GM12878 (cell line): ENCODE data around the gene ASB15. TPM values are rescaled to one million over a fixed set of nuclear protein-coding genes. Genes with fewer than 3 reads are reported as not detected.

Experiments used
- ATAC-seq: fragments of 200-7000 bp; cut with Tn5 transposase; 3 replicates; pipeline ENCODE4 v1.9.1; 2020; ENCODE audit warnings: mild to moderate bottlenecking, moderate library complexity
- BruUV-seq: library from RNA; stranded (reverse); fragments of 400-500 nt; replicated peaks from 2 replicates; lab custom pipeline; 2021; lab: Mats Ljungman, UMichigan
- CTCF ChIA-PET: fragments of 300-600 bp; sonication (Branson Sonifier 250); formaldehyde crosslinking; extraction: SDS; loops from one replicate; lab custom pipeline; 2021; ENCODE audit warnings: inconsistent platforms; lab: Yijun Ruan, JAX
- POLR2A ChIA-PET: fragments of 350-600 bp; formaldehyde crosslinking; extraction: SDS; loops from one replicate; lab custom pipeline; 2021; ENCODE audit warnings: inconsistent platforms; lab: Charles Lee
- RAD21 ChIA-PET: fragments of 300-600 bp; sonication (Branson Sonifier 250); formaldehyde crosslinking; loops from one replicate; lab custom pipeline; 2023; ENCODE audit warnings: antibody characterized with exemption; ENCODE audit not compliant: unreplicated experiment; lab: Charles Lee
- SMC1A ChIA-PET: fragments of 300-600 bp; sonication (Branson Sonifier 250); formaldehyde crosslinking; loops from one replicate; lab custom pipeline; 2023; ENCODE audit not compliant: unreplicated experiment, uncharacterized antibody; lab: Charles Lee
- DNase-seq: peaks from one replicate; pipeline ENCODE4 v3.0.0-alpha.2; 2011; ENCODE audit warnings: low read depth, low spot score
- FAIRE-seq: peaks from 3 replicates; lab custom pipeline; 2011; peaks lifted over from hg19 to GRCh38; lab: Jason Lieb, UNC
- H2AFZ ChIP-seq: 2 replicates; pipeline ENCODE4 v1.6.0; 2011; ENCODE audit warnings: low read depth, low read length, control low read depth; ENCODE audit not compliant: control insufficient read depth
- H3K27ac ChIP-seq: 2 replicates; pipeline ENCODE4 v1.5.1; 2011; ENCODE audit warnings: control low read depth; ENCODE audit not compliant: control insufficient read depth, insufficient read depth
- H3K27me3 ChIP-seq, 2 experiments: replicated peaks in 1 of 2; 2 replicates each; pipeline versions ENCODE4 v1.6.0 to v1.6.1; 2011; ENCODE audit warnings: low read length in 1 of 2; ENCODE audit not compliant: control insufficient read depth in 2 of 2, insufficient read depth in 2 of 2
- H3K36me3 ChIP-seq, 2 experiments: 2 replicates each; pipeline ENCODE4 v1.5.1; 2011; ENCODE audit warnings: low read length in 1 of 2; ENCODE audit not compliant: control insufficient read depth in 2 of 2, insufficient read depth in 2 of 2
- H3K4me1 ChIP-seq: 2 replicates; pipeline ENCODE4 v1.6.1; 2011; ENCODE audit warnings: mild to moderate bottlenecking, low read length, moderate library complexity, mixed read lengths; ENCODE audit not compliant: control insufficient read depth, insufficient read depth
- H3K4me2 ChIP-seq: 2 replicates; pipeline ENCODE4 v1.6.0; 2011; ENCODE audit warnings: control low read depth; ENCODE audit not compliant: control insufficient read depth, insufficient read depth
- H3K4me3 ChIP-seq: fragments of 200-600 bp; sonication (generic); 2 replicates; pipeline ENCODE4 v1.5.1; 2016
- H3K79me2 ChIP-seq: 2 replicates; pipeline ENCODE4 v1.6.0; 2011; ENCODE audit warnings: low read length; ENCODE audit not compliant: control insufficient read depth, insufficient read depth
- H3K9ac ChIP-seq: 2 replicates; pipeline ENCODE4 v1.8.0; 2011; ENCODE audit warnings: low read length, control low read depth, mixed read lengths; ENCODE audit not compliant: control insufficient read depth, insufficient read depth
- H3K9me3 ChIP-seq: replicated peaks from 3 replicates; pipeline ENCODE4 v1.5.1; 2011; ENCODE audit warnings: mild to moderate bottlenecking, low read length; ENCODE audit not compliant: control insufficient read depth, insufficient read depth
- H4K20me1 ChIP-seq: 2 replicates; pipeline ENCODE4 v1.6.0; 2011; ENCODE audit not compliant: control insufficient read depth, insufficient read depth
- ATF7 ChIP-seq: fragments of 450-650 bp; IDR thresholded peaks from 2 replicates; pipeline ENCODE4 v1.6.1; 2016; ENCODE audit warnings: low read depth, mild to moderate bottlenecking
- BACH1 ChIP-seq: fragments of 450-650 bp; IDR thresholded peaks from 2 replicates; pipeline ENCODE4 v1.6.1; 2017; ENCODE audit warnings: mild to moderate bottlenecking, borderline replicate concordance
- CREM ChIP-seq: IDR thresholded peaks from 2 replicates; pipeline ENCODE4 v1.6.1; 2014; ENCODE audit warnings: antibody characterized with exemption, low read depth
- ESRRA ChIP-seq: IDR thresholded peaks from 2 replicates; pipeline ENCODE4 v1.6.1; 2012; ENCODE audit warnings: mild to moderate bottlenecking, low read length, improper control_type of control experiment
- GATAD2B ChIP-seq: fragments of 450-650 bp; conservative IDR thresholded peaks from 2 replicates; pipeline ENCODE4 v1.6.1; 2017; ENCODE audit warnings: low read depth, mild to moderate bottlenecking, moderate library complexity
- HDAC6 ChIP-seq: fragments of 200-600 bp; sonication (generic); IDR thresholded peaks from one replicate; pipeline ENCODE4 v1.8.0; 2017; ENCODE audit warnings: antibody characterized with exemption; ENCODE audit not compliant: unreplicated experiment
- HDGF ChIP-seq: fragments of 450-650 bp; IDR thresholded peaks from 2 replicates; pipeline ENCODE4 v1.6.1; 2016; ENCODE audit warnings: antibody characterized with exemption
- KDM1A ChIP-seq: fragments of 200-600 bp; sonication (generic); IDR thresholded peaks from 2 replicates; pipeline ENCODE4 v1.6.1; 2016; ENCODE audit warnings: borderline replicate concordance
- MYC ChIP-seq: IDR thresholded peaks from 2 replicates; pipeline ENCODE4 v1.6.1; 2011; ENCODE audit warnings: mild to moderate bottlenecking, low read length, moderate library complexity, inconsistent platforms; ENCODE audit not compliant: insufficient read depth, insufficient replicate concordance, insufficient read length, severe bottlenecking
- NFYB ChIP-seq: IDR thresholded peaks from 2 replicates; pipeline ENCODE4 v1.6.1; 2011; ENCODE audit warnings: low read depth, mild to moderate bottlenecking, low read length, improper control_type of control experiment, moderate library complexity; ENCODE audit not compliant: insufficient read depth
- SKIL ChIP-seq: fragments of 450-650 bp; IDR thresholded peaks from 2 replicates; pipeline ENCODE4 v1.6.1; 2017; ENCODE audit warnings: mild to moderate bottlenecking, low read depth, inconsistent platforms; ENCODE audit not compliant: poor library complexity, severe bottlenecking
- SMC3 ChIP-seq: IDR thresholded peaks from 2 replicates; pipeline ENCODE4 v1.6.1; 2011; ENCODE audit warnings: low read length, improper control_type of control experiment, borderline replicate concordance
- SP1 ChIP-seq: IDR thresholded peaks from one replicate; pipeline ENCODE4 v1.6.1; 2011; ENCODE audit warnings: low read depth, low read length
- YBX1 ChIP-seq: fragments of 450-650 bp; IDR thresholded peaks from 2 replicates; pipeline ENCODE4 v1.6.1; 2016; ENCODE audit warnings: antibody characterized with exemption
- WGBS: methylation state at CpG from one replicate; pipeline ENCODE4 v1.1.6; 2016; ENCODE audit warnings: low lambda C conversion rate; ENCODE audit not compliant: insufficient replicate concordance, insufficient coverage; ENCODE audit errors: missing lambda C conversion rate; 5-methylcytosine and 5-hydroxymethylcytosine counted together
- in situ Hi-C: fragments of 300-500 bp; cut with MboI; formaldehyde crosslinking; loops from 9 replicates; pipeline ENCODE4 v1.14.3; 2018; ENCODE audit warnings: mixed read lengths
- intact Hi-C: fragments of 100-400 bp; cut with micrococcal nuclease; formaldehyde crosslinking; loops from one replicate; pipeline ENCODE4 v1.14.2; 2022; ENCODE audit not compliant: unreplicated experiment
- polyA plus RNA-seq, 11 experiments: library from polyadenylated mRNA; depleted of rRNA in 4 of 11; unstranded in 6 of 11; stranded (reverse) in 5 of 11; fragments of >200 nt; fragmentation: Nextera tagmentation in 4 of 11; fragmentation: Illumina TruSeq in 1 of 11; extraction: Ambion mirVana in 4 of 11; extraction: Trizol in 1 of 11; gene quantifications; 1 replicate in 1 of 11; 2 replicates in 10 of 11; pipeline versions ENCODE4 v1.2.1 to v1.2.3, GENCODE V29; 2011 to 2016; ENCODE audit warnings: inconsistent platforms in 2 of 11, missing spikeins in 2 of 11, low read depth in 1 of 11
- total RNA-seq, 4 experiments: library from RNA; depleted of rRNA in 3 of 4; stranded (reverse); fragments of >200 nt in 3 of 4; fragmentation: Illumina TruSeq in 1 of 4; extraction: Trizol in 1 of 4; gene quantifications; 2 replicates each; pipeline versions ENCODE4 v1.2.1 to v1.2.3, GENCODE V29; 2013 to 2021
- TF ChIP-seq, protein P1 (sequence below): fragments of 450-650 bp; IDR thresholded peaks from 2 replicates; pipeline ENCODE4 v1.6.1; 2017; ENCODE audit warnings: borderline replicate concordance
- TF ChIP-seq, protein P2 (sequence below): fragments of 450-650 bp; IDR thresholded peaks from 2 replicates; pipeline ENCODE4 v1.6.1; 2017; ENCODE audit warnings: mild to moderate bottlenecking, moderate library complexity
- TF ChIP-seq, protein P3 (sequence below): IDR thresholded peaks from 2 replicates; pipeline ENCODE4 v1.6.1; 2011; ENCODE audit warnings: borderline replicate concordance, low read depth, mild to moderate bottlenecking, moderate library complexity, mixed read lengths, low read length; ENCODE audit not compliant: insufficient read depth; ENCODE audit errors: extremely low read length

Gene ASB15
- total and polyA plus RNA-seq, 10 of the 15 experiments (the other 5 are each of a cell fraction or from before 2014, with no cell fraction given) = not detected

DNA sequence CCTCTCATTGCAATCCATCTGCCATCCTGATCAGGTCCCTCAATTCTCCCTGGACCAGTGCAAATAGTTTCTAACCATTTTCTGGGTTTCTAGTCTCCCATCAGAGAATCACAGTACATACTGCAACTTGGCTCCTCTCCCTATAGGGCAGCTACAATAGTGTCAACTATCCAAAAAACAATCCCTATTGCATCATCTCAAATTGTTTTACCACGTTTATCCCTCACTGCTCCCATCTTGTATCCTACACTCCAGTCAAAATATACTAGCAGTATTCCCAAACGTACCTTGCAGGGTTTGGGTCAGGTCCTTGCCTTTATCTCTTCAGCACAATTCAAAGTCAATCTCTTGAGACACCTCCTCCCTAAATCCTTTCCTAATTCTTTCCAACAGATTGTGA lies 23.6 kb downstream of the ASB15 start:
- H2AFZ ChIP-seq = no peak overlapping the region
- WGBS = 16% methylated on average over 2 of the region's 2 CpGs
- no peaks in the 10 kb centered on the region for H3K4me1 ChIP-seq
- H3K36me3 ChIP-seq = no peaks in the 10 kb centered on the region
- in situ Hi-C loops (no loop called here), intact Hi-C loops (loop anchor here (2.0 kb wide), 1 partner anchor 248 kb away; no protein-coding TSS in a partner anchor)
- BruUV-seq = no TSS peak
- H3K9ac ChIP-seq = no peak overlapping the region
- H3K27ac ChIP-seq = no peak overlapping the region
- ChIA-PET RAD21 (interaction anchor here (1.1 to 2.1 kb wide), 2 partner anchors 125 to 131 kb away, joined by 3 to 11 read pairs; no protein-coding TSS in a partner anchor), CTCF (interaction anchor here (1.0 to 4.3 kb wide), 23 partner anchors 9 to 246 kb away, joined by 3 to 37 read pairs (median 4); partner anchors contain the start of gene NDUFA5), SMC1A (interaction anchor here (1.1 to 1.2 kb wide), 2 partner anchors 21 to 243 kb away, joined by 3 read pairs; no protein-coding TSS in a partner anchor), POLR2A (no interaction called here)
- DNase-seq (no peak), ATAC-seq (no peak), FAIRE-seq (no peak)
- no peaks in the 10 kb centered on the region for H4K20me1 ChIP-seq
- no peak overlapping the region for H3K4me2 ChIP-seq
- no peak overlapping the region for H3K4me3 ChIP-seq
- no peaks in the 10 kb centered on the region for H3K9me3 ChIP-seq
- no peaks in the 10 kb centered on the region for H3K79me2 ChIP-seq
- H3K27me3 ChIP-seq = no peaks in the 10 kb centered on the region
- TF ChIP-seq, protein P1, sequence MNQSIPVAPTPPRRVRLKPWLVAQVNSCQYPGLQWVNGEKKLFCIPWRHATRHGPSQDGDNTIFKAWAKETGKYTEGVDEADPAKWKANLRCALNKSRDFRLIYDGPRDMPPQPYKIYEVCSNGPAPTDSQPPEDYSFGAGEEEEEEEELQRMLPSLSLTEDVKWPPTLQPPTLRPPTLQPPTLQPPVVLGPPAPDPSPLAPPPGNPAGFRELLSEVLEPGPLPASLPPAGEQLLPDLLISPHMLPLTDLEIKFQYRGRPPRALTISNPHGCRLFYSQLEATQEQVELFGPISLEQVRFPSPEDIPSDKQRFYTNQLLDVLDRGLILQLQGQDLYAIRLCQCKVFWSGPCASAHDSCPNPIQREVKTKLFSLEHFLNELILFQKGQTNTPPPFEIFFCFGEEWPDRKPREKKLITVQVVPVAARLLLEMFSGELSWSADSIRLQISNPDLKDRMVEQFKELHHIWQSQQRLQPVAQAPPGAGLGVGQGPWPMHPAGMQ = no peak
- TF ChIP-seq, protein P2, sequence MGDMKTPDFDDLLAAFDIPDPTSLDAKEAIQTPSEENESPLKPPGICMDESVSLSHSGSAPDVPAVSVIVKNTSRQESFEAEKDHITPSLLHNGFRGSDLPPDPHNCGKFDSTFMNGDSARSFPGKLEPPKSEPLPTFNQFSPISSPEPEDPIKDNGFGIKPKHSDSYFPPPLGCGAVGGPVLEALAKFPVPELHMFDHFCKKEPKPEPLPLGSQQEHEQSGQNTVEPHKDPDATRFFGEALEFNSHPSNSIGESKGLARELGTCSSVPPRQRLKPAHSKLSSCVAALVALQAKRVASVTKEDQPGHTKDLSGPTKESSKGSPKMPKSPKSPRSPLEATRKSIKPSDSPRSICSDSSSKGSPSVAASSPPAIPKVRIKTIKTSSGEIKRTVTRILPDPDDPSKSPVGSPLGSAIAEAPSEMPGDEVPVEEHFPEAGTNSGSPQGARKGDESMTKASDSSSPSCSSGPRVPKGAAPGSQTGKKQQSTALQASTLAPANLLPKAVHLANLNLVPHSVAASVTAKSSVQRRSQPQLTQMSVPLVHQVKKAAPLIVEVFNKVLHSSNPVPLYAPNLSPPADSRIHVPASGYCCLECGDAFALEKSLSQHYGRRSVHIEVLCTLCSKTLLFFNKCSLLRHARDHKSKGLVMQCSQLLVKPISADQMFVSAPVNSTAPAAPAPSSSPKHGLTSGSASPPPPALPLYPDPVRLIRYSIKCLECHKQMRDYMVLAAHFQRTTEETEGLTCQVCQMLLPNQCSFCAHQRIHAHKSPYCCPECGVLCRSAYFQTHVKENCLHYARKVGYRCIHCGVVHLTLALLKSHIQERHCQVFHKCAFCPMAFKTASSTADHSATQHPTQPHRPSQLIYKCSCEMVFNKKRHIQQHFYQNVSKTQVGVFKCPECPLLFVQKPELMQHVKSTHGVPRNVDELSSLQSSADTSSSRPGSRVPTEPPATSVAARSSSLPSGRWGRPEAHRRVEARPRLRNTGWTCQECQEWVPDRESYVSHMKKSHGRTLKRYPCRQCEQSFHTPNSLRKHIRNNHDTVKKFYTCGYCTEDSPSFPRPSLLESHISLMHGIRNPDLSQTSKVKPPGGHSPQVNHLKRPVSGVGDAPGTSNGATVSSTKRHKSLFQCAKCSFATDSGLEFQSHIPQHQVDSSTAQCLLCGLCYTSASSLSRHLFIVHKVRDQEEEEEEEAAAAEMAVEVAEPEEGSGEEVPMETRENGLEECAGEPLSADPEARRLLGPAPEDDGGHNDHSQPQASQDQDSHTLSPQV = no peak
- TF ChIP-seq YBX1 (no peak), MYC (no peak), SKIL (no peak), HDGF (no peak), SMC3 (no peak), KDM1A (no peak), CREM (no peak), GATAD2B (no peak), NFYB (no peak), ATF7 (no peak), HDAC6 (no peak), BACH1 (no peak), ESRRA (no peak), SP1 (no peak)
- TF ChIP-seq, protein P3, sequence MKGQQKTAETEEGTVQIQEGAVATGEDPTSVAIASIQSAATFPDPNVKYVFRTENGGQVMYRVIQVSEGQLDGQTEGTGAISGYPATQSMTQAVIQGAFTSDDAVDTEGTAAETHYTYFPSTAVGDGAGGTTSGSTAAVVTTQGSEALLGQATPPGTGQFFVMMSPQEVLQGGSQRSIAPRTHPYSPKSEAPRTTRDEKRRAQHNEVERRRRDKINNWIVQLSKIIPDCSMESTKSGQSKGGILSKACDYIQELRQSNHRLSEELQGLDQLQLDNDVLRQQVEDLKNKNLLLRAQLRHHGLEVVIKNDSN = no peak
